GM18861 (cell line): Measurements from ENCODE around the gene FILIP1.

Experiments
- ATAC-seq: cut with Tn5 transposase; IDR thresholded peaks from one replicate; pipeline ENCODE4 v1.9.1; 2021; ENCODE audit not compliant: unreplicated experiment

The FILIP1 gene

DNA sequence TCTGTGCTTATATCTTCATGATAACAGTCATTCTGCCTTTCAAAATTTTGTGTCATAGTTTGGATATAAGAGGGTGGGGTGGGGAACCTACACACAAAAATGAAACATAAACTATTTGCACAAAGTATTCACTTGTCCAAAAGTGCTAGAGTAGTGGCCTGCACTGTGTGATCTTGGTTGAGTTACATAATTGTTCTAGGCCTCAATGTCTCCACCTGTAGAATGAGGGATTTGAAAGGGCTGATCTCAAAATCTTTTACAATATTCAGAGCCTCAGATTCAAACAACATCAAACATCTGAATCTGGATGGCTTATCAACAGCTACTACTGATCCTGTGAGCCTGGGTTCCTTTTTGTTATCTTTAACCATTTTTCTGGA, 144.7 kb downstream of the FILIP1 start:
- ATAC-seq: no peak

DNA sequence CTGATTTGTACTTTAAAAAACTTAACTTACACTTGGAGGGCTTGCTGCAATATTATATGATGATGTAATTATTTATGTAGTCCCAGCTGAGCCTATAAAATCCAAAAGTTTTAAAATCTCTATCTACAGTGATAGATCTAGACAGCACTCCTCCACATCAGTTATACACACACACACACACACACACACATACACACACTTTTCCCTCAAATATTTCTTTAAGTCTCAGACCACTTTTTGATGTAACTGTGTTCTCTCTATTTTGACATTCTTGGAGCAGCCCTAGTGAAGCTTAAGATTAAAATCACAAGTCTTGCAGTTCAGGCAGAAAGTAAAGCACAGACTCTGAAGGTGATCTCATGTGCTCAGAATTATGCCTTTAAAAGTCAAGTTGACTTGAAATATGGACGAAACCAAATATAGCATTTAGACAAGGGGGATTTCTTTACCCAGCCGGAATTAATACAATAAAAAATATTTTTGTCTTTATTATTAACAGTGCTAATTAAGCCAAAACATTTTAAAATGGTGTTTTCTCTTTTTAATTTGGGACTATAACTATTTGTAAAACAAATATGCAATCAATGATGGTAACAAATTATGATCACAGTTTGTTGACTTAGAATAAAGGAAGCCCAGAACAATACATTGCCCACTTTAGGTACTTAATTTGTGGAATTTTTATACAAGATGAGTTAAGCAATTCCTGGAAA, 145.5 kb downstream of the FILIP1 start:
- no peak for ATAC-seq

DNA sequence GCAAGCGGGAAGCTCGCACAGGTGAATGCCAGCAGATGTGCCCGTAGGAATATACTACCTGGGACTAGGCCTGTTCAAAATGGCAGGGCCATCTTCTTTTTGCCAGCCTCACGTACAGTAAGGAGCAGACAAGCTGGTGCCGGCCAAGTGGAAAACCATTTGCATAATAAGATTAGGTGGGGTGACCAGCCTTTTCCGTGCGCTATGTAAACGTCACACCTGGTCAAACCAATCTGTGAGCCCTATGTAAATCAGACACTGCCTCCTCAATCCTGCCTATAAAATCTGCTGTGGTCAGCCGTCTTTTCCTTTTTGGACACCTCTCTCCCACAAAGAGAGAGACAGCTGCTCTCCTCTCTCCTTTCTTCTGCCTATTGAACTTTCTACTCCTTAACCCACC, 148.2 kb downstream of the FILIP1 start:
- ATAC-seq: no peak

DNA sequence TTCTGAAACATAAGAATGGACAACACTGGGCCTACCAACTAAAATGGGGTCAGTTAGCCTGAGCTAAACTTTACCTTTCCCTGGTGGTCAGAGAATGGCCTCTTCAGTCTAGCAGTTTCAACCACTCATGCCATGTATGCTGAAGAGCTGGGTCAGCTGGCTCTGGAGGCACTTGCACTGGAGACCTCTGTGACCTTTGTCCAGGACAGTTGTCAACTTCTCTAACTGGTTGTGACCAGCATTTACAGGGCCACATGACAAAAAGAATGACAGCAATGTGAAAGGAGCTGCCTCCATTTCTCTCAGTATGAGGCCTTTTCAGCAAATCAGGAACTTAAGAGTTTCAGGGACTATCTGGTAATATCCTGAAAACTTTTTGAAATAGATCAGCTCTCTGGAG, 149.1 kb downstream of the FILIP1 start:
- ATAC-seq: no peak

DNA sequence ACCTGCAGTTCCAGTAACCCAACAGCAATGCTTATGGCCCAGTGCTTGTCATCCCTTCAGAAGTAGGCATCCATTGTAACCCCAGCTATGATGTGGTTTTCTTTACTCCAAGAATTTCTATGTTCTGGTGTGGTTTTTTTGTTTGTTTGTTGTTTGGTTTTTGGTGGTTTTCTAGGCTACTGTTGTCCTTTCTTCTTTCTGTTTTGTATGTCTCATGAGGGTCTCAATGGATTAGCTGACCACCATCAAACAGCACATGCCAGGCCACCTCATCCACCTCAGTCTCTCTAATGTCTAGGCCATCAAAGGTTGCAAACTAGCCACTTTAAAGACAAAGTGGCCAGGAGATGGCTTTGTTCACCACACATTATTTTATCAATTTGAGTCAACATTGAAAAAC, 149.6 kb downstream of the FILIP1 start:
- ATAC-seq: no peak

DNA sequence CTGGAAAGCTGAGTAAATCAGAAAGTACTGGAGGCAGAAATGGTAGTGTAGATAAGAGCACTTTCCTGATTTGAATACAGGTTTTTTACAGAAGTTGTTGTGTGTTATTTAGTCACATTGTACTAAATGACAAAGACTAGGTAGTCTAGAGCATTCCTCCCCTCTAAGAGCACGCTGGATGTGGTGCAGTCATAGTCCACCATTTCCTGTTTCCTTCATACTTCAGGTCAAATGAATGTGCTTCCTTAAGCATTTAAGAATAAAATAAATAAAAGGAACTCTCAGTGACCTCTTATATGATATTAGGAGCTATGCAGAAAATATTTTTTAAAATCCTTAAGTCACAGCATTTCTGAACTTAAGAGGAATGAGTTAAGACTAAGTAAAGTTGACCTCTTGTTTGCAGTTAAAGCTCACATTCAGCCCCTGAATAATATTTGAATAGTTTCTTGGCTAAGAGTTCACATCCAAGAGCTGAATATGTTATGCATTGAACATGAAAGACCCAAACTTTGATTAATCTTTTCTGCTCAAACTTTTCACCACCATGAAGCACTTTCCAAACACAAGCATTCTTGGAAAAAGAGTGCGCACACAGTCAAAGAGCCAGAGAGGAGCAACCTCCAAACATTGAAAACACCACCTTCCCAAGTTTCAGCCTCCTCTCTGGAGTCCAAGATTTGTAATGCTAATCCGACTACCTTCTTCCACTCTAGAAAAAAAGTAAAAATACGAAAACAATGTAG, 155.6 kb downstream of the FILIP1 start:
- ATAC-seq: no peak

DNA sequence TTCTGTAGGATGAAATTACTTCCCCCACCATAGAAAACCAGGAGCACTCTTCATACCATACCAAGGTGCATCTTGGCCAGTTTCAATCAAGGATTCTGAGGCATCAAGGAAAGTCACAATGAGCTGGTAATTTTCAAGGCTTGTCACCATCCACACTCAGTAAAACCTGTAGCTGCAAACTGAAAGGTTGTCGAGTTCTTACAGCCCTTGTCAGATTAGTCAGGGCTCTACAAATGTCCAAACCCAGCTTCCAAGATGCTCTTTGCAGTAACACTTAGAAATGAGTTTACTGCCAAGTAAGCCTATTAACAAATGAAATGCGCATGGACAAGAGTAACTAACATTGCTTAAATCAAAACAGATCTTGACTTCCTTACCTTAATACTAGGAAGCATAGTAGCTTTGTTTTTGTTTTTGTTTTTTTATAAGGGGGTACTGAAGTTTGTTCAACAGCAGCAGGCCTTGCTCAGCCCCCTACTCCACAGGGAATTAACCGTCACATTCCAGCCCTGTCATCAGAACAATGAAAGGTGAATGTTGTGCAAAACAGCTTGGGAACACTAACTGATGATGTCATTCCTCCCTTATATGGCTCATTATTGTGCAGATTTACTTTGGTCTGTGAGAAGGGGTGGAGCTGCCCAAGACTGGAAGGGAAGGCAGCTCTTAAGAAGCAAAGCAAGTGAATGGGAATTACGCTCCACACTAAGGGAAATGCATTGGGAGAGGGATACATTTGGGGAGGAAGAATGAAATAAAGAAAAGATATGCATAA, 159.1 kb downstream of the FILIP1 start:
- no peak for ATAC-seq

DNA sequence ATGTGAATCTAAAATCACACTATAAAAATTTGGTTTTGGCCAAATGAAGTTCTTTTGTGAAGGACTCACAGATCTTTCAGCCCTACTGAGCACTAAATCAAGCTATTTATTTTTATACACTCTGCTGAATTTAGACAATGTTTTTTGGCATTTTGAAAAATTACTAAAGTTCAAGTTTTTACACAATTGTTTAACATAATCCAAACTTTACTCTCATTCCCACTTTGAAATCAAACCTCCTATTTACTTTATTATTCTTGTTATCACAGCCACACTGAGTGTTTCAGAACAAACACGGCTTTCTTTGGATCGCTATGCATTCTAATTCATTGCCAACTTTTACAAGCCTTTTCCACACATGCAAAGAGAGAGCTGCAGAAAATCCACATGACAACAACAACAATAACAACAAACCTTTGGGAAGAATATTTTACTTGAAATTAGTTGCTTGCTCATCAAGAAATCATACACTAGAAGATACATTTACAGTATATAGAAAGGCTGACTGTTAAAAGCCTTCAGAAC, 159.9 kb downstream of the FILIP1 start:
- no peak for ATAC-seq

DNA sequence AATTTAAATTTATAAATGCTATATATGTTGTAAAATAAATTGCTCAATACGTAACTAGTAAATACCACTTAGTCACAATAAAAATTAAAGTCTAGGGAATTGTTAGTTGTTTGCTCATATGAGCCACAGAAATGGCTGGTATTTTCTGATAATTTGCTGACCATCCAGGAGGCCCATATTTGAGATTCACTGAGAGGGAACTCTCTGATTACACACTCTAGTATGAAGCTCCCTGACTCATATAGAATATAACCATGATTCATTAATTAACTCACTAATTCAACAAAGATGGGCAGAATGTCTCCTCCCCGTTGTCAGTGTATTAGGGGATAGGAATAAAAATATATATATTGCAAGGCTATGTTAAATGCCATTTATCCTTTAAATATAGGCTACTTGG, 162.4 kb downstream of the FILIP1 start:
- ATAC-seq: no peak

DNA sequence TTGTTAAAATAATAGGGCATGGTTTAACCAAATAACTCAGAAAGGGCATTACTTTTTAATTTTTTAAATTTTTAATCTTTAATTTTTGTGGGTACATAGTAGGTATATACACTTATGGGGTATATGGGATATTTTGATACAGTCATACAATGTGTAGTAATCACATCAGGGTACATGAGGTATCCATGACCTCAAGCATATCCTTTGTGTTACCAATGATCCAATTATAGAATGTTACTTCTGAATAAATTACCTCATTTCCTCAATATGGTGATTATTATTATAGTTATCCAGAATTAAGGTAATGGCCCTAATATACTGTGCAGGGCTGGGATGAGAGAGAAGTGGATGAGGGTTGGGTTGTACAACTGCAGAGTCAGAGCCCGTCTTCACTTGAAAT, 163.9 kb downstream of the FILIP1 start:
- no peak for ATAC-seq

DNA sequence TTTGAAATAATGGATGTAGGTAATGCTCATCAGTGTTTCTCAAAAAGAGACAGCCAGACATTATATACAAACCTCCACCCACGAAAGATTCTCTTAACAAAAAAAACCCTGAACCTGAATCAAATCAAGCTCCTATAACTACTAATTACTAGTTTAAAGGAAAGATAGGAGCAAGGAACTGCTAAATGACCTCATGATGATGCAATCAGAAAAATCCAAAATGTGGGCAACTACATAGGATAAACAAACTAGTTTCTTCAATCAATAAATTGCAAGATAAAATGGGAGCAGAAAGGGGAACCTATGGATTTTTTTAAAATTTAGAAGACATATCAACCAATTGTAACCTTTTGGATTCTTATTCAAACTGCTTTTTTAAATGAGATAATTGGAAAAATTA, 165.8 kb downstream of the FILIP1 start:
- ATAC-seq: no peak

DNA sequence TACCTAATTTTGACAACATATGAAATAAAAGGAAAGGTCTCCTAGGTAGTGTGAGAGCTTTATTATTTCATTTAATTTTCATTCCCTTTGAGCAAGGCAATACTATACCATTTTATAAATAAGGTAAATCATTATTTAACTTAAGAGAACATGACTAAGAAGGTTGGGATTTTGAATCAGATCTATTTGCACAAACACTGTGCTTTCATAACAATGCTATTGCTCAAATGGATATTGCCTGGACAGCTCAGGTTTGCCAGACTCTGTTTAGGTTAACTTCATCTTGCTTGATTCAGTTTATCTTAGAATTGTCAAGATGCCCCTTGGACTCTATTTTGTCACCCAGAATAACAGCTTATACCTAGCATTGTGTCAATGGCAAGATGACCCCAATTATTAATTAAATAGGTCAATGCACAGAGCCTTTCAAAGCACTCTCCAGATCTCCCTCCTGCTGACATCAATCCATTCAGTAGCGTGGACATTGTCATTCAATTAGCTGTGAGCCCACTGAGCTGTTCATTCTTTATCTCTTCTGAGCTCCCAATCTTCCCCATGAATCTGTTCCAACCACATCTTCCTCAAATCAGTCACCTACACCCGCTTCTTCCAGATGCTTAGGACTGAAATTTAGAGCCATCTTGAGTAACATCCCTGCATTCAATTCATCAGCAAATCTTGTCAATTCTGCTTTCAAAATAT, 166.9 kb downstream of the FILIP1 start:
- no peak for ATAC-seq

DNA sequence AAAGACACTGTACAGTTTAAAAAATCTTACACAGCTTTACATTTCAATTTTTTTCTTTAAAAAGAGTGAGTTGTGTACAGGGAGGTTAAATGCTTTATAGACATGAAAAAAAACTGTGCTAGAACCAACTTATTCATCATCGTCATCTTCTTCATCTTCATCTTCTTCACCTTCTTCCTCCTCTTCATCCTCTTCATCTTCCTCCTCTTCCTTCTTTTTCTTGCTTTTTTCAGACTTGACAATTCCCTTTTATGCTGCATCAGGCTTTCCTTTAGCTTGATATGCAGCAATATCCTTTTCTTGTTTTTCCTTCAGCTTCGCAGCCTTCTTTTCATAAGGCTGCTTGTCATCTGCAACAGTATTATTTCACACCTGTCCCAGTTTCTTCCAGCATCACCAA, 174.7 kb downstream of the FILIP1 start:
- no peak for ATAC-seq

DNA sequence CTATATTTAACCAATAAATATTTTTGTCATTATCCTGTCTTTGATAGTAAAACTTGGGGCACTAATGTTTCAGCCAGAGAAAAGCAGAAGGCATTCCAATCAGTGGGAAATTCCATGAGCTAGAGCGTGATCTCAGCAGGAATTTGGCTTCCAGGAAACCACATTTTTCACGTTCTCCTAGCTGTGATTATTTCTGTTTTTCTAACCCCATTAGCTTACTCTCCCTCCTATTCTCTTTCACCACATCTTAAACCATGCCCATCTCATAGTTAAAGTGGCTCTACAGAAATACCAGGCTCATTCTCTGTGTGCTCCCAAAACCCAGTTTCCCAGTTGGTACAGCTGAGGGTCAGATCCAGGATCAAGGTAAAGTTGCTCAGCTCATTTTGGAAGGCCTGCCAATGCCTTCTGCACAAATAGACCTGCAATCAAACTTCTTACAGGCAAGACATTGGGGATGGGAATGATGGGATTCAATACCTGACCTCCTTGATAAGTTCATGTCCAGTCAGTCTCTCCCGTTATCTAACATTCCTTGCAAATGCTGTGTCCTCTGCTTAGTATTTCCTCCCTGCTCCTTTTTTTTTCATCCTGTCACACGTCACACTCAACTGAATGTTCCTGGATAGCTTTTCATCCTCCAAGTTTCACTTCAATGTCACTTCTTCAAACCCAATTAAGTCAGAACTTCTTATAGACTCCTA, 175.9 kb downstream of the FILIP1 start:
- no peak for ATAC-seq

DNA sequence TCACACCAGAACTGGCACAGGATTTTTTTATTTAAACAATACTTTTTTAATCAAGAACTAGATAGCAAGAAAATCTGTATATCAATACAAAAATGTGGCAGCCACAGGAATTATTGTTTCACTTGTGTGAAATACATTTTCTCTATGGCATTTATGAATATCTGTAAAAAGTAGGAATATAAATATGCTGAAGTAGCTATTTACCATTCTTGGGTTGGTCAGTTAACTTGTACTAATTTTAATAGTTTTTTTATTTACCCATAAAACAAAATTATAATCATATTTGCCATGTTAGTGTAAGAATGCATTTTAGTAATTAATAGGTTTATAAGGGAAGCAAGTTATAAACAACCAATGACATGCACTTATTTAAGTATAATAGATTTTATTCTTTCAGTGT, 177.6 kb downstream of the FILIP1 start:
- no peak for ATAC-seq

DNA sequence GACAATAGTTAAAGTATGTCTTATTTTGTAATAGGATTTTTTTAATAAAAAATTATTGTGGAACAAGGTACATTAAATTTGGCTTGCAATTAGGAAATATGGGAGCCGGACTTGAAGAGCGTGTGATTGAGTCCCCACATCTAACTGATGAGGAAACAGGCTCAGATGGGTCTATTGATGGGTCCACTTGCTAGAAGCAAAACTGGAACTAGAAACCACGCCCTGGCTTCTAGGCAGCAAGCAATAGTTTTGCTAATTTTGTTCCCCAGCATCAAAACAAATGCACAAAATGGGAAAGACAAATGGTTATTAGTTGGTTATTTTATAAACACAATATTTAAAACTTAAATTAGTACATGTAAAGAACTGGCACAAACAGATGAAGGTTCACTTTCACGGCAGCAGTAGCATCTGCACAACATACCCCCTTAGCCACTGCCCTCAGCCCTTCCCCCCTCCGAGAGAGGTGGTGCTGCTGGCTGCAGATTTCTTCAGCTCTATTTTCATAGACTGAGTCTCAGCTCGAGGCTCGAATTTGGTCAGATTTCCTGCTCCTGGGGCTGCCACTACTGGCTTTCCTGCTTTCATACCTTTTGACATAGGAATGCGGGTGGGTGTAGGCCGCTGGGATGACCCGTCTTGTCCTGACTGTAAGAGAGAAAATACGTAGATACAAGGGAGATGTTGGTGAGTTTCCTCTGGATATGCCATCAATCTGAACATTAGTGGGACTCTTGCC, 185.2 kb downstream of the FILIP1 start:
- ATAC-seq: no peak

DNA sequence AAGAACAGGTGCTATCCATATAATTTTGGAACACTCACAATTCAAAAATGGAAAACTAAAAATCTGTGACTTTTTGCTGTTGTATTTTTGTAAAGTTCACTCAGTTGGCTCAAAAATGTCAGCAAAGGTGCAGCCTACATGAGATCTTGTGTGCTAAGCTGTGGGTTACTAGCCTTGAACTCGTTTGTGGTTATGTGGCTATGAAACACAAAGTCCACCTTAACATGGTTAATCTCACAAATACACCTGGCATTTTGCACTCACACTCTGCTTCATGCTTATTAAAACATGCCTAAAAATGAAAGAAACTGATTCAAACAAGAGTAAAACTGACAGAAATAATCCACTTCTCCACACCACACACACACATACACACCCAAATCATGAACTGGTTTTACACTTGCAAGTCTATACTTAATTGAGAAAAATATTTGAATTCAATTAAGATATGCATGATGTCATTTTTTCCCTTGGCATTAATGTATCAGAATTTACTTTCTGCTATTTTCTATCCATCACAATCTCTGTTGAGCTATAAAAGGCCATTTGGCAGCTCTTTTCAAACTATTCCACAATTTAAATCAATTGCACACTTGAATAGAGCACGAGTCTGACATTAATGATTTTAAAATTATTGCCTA, 186.1 kb downstream of the FILIP1 start:
- no peak for ATAC-seq

DNA sequence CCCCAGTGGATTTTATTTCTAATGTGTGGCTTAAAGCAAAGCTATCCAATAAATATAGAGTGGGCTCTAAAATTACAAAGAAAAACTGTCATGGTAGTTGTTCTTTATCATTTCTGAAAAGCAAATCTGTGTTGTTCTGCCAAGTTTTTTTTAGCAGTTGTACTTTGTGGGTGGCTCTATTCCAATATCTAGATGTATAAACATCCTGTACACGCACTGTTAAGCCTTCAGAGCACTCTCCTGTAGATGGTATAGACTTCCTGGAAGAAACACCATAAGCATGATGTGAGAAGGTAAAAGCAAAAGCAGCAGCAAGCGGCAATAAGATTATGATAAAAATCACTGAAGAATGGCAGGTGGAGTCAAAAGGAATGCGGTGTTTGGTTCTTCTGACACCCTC, 187.5 kb downstream of the FILIP1 start:
- ATAC-seq: no peak

DNA sequence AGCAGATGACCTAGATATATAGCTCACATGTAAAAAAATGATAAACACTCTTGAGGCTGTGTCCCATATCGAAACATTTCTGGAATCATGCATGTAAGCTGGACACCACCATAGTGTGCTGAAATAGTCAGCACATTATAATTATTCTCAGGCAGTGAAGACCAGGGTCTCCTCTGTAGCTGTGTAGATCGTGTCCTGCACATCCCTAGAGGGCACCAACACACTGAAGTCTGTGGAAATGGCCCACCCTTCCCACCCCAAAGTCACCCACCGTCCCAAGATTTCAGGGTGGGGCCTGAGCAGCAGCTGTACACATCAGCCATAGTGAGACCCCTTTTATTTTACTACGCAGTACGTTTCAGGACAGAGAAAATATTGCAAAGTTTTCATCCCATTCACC, 188.0 kb downstream of the FILIP1 start:
- ATAC-seq: no peak
